Measurements from ENCODE around the gene LCE1C. TPM values are rescaled to one million over a fixed set of nuclear protein-coding genes. Genes with fewer than 3 reads are reported as not detected.

LCE1C gene
- total RNA-seq, 4 donors from 2014 or later, result 1,701 to 2,689 (median 2,386) TPM

- no peak for TF ChIP-seq CTCF (IDR thresholded peaks at IDR 0.05)
- no peak for TF ChIP-seq POLR2A (IDR thresholded peaks at IDR 0.05)
- H3K4me3 ChIP-seq (ENCODE audit: low read depth, poor library complexity, severe bottlenecking), result no peak overlapping the region
- intact Hi-C loops (cut with DNase I; ENCODE audit: low total_unique reads), result no loop called here
- 55 to 63% methylated on average over 1 of the region's 1 CpG for WGBS, 2 donors
- DNase-seq (ENCODE audit: low spot score in 2 of 2), result no peak
Measured at GRCh38 chr1:152770411-152770810, 36.0 kb downstream of the LCE1C start.

GRCh38 chr1:152768847-152769533, 37.5 kb downstream of the LCE1C start:
- intact Hi-C loops (cut with DNase I; ENCODE audit: low total_unique reads), result no loop called here
- 55 to 56% methylated on average over 8 of the region's 8 CpGs for WGBS, 2 donors
- H3K4me3 ChIP-seq (ENCODE audit: low read depth, poor library complexity, severe bottlenecking), result no peak overlapping the region
- no peak for DNase-seq (ENCODE audit: low spot score in 2 of 2)
- TF ChIP-seq CTCF (IDR thresholded peaks at IDR 0.05) (no peak), POLR2A (IDR thresholded peaks at IDR 0.05) (no peak)

GRCh38 chr1:152761609-152762213, 44.7 kb downstream of the LCE1C start:
- H3K4me3 ChIP-seq (ENCODE audit: low read depth, poor library complexity, severe bottlenecking), result no peak overlapping the region
- TF ChIP-seq CTCF (IDR thresholded peaks at IDR 0.05) (no peak), POLR2A (IDR thresholded peaks at IDR 0.05) (no peak)
- no peak for DNase-seq (ENCODE audit: low spot score in 2 of 2)
- intact Hi-C loops (cut with DNase I; ENCODE audit: low total_unique reads), result no loop called here
- WGBS, 2 donors, result 67 to 68% methylated on average over 3 of the region's 3 CpGs

- DNase-seq (ENCODE audit: low spot score in 2 of 2), result no peak
- intact Hi-C loops (cut with DNase I; ENCODE audit: low total_unique reads), result no loop called here
- no peak for TF ChIP-seq CTCF (IDR thresholded peaks at IDR 0.05)
- no peak for TF ChIP-seq POLR2A (IDR thresholded peaks at IDR 0.05)
- no peak overlapping the region for H3K4me3 ChIP-seq (ENCODE audit: low read depth, poor library complexity, severe bottlenecking)
- 80 to 85% methylated on average over 31 of the region's 31 CpGs for WGBS, 2 donors
Measured at GRCh38 chr1:152760551-152761190, 45.8 kb downstream of the LCE1C start.

GRCh38 chr1:152759453-152760173, 46.8 kb downstream of the LCE1C start:
- peak in 1 of 2 donors; percentile 43 for DNase-seq (ENCODE audit: low spot score in 2 of 2)
- 62 to 72% methylated on average over 7 to 8 of the region's 8 CpGs for WGBS, 2 donors
- intact Hi-C loops (cut with DNase I; ENCODE audit: low total_unique reads), result no loop called here

GRCh38 chr1:152758636-152759035, 47.8 kb downstream of the LCE1C start:
- DNase-seq (ENCODE audit: low spot score in 2 of 2), result no peak
- WGBS, 2 donors, result 73 to 85% methylated on average over 4 of the region's 4 CpGs
- H3K4me3 ChIP-seq (ENCODE audit: low read depth, poor library complexity, severe bottlenecking), result no peak overlapping the region
- TF ChIP-seq POLR2A (IDR thresholded peaks at IDR 0.05) (no peak), CTCF (IDR thresholded peaks at IDR 0.05) (no peak)
- intact Hi-C loops (cut with DNase I; ENCODE audit: low total_unique reads), result no loop called here

More at GRCh38 chr1:152759453-152760173, 46.8 kb downstream of the LCE1C start:
- no peak for TF ChIP-seq POLR2A (IDR thresholded peaks at IDR 0.05)
- H3K4me3 ChIP-seq (ENCODE audit: low read depth, poor library complexity, severe bottlenecking), result no peak overlapping the region

Measured in lower leg skin (tissue), 4 donors.